GM21619 (cell line): ENCODE measurements around the gene CDK14.

Source experiments
- ATAC-seq: cut with Tn5 transposase; IDR thresholded peaks from one replicate; pipeline ENCODE4 v1.9.1; 2021; ENCODE audit not compliant: unreplicated experiment

CDK14 gene

DNA sequence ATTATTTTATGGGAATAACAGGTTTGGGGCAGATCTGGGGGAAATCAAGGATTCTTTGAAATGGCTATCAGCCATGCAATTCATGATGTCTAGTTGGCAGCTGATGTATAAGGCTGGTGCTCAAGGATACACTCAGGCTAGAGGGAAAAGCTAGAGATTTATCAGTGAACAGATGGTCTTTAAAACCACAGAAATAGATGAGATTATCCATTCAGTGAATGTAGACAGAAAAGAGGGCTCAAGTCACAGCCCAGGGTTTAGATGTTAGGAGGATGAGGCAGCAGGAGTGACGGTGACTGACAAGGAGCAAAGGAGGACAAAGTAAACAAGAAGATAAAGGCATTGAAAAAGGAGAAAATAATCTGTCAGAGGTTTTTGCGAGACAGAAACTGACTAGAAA is 238.7 kb downstream of the CDK14 start:
- no peak for ATAC-seq

DNA sequence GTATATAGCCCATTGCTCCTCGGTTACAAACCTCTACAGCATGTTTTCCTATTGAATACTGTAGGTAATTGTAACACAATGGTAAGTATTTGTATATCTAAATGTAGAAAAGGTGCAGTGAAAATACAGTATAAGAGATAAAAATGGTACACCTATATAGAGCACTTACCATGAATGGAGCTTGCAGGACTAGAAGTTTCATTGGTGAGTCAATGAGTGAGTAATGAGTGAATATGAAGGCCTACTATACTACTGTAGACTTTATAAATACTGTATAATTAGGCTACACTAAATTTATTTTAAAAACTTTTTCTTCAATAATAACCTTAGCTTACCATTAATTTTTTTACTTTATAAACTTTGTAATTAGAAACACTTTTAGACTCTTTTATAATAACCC is 239.7 kb downstream of the CDK14 start:
- ATAC-seq = no peak

GRCh38 chr7:90836937-90837336 is 240.8 kb downstream of the CDK14 start:
- ATAC-seq = no peak

GRCh38 chr7:90838799-90839198 is 242.7 kb downstream of the CDK14 start:
- ATAC-seq = no peak

DNA sequence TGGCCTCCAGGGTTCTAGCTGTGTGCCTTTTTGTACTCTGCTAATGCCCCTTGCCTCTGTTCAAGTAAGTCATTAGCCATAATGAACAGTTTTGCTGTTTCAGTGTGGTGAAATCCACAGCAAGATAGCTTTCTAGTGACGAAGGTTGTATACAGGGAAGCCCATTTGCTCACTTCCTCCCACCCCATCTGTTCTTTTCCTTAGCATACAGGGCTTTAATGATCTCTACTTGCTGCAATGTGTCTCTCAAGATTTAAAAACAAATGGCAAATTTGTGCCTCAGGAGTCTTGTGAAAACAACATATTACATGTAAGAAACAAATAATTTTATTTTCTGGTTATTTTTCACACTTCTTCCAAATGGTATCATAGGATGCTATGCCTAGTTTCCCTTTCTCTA is 243.2 kb downstream of the CDK14 start:
- ATAC-seq = no peak

GRCh38 chr7:90839727-90840291 is 243.7 kb downstream of the CDK14 start:
- ATAC-seq = no peak

DNA sequence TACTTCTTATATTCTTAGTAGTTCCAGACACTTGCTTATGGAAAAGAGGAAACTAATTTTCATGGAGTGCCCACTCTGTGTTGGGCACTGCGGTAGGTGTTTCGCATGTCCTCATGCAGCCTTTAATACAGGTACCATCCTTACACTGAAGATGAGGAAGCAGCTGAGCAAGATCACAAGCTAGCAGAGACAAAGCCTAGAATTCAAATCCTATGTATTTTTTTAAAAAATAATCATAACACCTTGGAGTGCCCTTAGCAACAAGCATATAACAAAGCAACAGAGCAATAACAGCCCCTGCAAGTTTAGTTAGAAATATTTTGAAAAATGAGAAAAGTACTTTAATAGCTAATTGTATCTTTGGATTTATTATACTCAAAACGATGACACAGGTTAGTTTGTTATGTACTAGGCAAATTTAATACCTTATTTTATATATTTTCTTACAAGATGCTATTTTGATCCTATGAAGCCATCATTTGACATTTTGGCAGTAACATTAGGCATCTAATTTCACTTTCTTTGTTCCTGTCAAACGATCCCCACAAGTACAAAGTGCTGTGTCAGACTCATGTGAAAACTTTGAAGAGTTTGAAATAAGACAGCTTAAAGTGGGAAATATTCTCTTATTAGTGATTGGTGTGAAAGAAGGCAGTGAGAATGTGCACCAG is 245.8 kb downstream of the CDK14 start:
- ATAC-seq = no peak

GRCh38 chr7:90842430-90842788 is 246.3 kb downstream of the CDK14 start:
- no peak for ATAC-seq

DNA sequence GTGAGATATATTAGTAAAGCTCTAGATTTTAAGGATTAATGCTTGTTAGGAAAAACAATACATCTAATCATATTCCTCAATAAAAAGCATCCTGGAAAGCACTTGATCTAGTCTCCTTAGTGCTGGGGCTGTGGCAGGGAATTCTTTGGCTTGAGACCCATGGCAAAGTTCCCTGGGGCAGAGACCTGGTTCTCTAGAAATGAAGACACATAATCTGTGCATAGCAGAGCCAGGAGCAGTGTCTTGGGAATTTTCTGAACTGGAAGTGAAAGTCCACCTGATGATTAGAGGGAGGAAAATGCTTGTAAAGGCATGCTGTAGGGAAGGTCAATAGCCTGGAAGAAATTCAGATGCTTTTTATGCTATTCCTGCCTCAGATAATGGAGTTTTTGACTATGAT is 247.4 kb downstream of the CDK14 start:
- ATAC-seq = no peak

DNA sequence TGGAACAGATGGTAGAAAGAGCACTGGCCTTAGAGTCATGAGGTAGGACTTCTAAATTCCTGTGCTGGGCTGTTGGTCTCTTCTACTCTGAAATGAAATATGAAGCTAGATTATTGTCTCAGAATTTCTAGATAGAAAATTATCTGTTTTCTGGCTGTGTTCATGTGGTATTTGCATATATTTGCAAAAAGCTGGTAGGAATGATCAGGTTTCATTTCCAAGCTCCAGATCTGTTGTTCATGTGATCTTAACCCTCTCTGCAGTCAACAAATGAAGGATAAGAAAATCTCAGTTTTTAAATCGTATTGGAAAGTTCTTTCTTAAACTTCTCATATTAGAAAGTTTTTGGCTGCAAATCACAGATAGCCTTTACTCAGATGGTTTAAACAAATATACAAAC is 248.3 kb downstream of the CDK14 start:
- ATAC-seq = no peak

- no peak for ATAC-seq
Observed at GRCh38 chr7:90846192-90846591, 250.1 kb downstream of the CDK14 start.

GRCh38 chr7:90850066-90850465 is 253.9 kb downstream of the CDK14 start:
- no peak for ATAC-seq

GRCh38 chr7:90850471-90850870 is 254.3 kb downstream of the CDK14 start:
- no peak for ATAC-seq

DNA sequence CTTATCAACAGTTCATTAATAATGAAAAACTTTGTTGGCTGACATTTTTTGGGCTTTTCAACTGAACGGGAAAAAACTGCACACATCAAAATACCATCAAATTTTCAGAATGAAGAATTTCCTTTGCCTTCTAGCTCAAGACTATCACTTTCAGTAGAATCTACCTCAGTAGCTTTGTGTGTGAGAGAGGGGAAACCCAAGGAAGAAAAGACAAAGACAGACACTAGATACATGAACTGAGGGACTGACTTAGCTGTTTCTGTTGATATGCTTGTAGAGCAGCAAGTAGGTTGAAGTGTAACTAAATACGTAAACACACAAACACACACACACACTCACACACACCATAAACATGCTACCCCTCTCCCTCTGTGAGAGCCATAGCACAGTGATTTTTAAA is 257.1 kb downstream of the CDK14 start:
- peak; percentile 61 for ATAC-seq

DNA sequence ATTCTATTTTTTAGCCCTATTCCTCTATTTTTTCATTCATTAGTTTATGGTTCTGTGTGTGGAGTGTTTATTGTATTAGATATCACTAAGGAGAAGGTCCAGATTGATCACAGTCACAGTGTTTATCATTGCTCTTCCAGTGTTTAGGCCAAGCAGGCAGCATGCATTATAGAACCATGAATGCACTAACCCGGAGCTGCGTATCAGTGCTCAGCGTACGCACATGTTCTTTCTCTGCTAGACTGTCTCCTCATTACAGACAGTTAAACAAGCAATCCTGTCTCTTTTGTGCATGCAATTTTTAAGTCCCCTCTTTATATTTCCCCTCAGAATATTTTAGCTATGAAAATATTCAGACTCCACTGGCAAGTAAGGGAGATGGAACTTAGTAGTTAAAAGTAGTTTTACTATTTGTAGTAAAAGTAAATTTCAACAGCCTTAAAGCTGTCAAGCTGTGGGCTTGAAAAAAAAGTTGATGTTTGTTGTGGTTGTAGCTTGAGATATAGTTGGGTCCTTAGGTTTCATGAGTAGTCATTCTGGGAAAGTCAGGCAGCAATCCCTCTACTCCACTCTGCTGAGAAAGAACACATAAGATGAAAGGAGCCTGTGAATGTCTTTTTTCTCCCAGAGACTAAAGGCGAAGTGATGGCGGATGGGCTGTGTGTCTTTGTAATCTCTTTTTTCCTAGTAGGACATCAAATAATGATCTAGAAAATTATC is 260.4 kb downstream of the CDK14 start:
- ATAC-seq = no peak

GRCh38 chr7:90857603-90858002 is 261.5 kb downstream of the CDK14 start:
- no peak for ATAC-seq

- peak; percentile 58 for ATAC-seq
Observed at GRCh38 chr7:90858546-90858945, 262.4 kb downstream of the CDK14 start.

- no peak for ATAC-seq
Observed at GRCh38 chr7:90859521-90859920, 263.4 kb downstream of the CDK14 start.

DNA sequence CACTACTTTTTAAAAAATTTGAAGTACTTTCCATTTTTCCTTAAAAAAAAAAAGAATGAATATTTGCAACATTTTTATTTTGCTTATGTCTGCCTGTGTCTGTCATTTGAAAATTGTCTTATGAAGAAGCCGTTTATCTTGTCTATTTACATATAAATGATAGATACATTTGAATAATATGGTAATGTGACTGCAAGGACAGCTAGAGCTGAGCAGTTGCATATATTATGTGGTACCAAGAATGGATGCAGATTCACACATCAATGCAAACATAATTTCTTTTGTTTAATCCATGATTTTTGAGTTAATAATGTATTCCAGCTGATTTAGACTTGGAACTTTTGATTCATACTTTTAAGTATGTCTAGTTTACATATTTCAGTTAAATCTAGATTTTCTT is 268.0 kb downstream of the CDK14 start:
- ATAC-seq = no peak

DNA sequence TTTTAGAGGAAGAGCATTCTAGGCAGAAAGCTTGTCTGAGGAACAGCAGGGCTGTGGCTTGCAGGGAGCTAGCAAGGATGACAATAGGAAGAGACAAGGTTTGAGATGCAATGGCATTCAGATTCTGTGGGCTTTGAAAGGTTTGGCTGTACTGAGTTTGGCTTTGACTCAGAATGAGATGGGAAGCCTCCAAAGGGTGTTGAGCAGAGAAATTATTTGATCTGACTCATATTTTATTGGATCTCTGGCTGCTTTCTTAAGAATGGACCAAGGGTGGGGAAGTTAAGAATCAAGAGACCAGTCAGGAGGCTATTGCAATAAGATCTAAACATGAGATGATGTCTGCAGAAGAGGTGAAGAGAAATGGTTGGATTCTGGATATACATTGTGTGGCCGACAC is 273.2 kb downstream of the CDK14 start:
- no peak for ATAC-seq

DNA sequence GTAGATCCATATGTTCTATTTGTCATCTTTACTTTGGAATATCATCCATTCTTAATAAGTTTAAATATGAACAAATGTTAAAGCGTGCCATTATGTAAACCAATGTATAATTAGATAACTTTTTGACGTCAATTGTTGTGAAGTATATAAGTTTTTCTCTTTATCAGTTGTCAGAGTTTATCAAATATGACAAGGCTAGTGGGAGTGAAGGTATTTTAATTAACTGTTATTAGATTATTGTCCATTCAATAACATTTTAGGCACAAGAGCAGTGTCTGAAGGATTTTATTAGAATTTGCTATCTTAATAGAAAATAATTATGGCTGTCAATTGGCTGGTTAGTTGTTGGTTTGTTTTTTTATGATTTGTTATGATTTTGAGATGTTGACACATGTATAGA is 280.6 kb downstream of the CDK14 start:
- ATAC-seq = no peak

DNA sequence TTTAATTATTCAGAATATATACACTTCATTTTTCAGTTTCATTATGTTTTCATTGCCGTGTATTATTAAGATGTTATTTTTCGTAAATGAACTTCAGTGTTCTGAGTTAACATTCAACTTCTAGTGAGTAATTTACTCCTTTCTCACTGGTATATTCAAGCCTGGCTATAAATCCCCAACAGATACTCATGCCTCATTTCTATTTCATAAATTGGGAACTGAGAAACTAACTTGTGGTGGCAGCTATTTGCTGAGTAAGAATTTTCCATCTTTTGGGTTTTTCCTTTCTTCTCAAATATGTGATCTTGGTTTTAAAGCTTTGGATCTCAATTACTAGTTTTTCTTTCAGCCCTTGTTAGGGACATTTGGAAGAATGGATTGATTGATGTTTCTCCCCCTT is 281.1 kb downstream of the CDK14 start:
- ATAC-seq = peak; percentile 84

- ATAC-seq = no peak
Observed at GRCh38 chr7:90879924-90880323, 283.8 kb downstream of the CDK14 start.
